Right lobe of liver (tissue), 4 donors: Measurements from ENCODE around the gene FYB1.
"Not testable (repeated sequence)": the region's sequence is repeated elsewhere in the genome, so short reads cannot be mapped to it uniquely, and the experiment has no call there.

Source experiments
- CTCF ChIP-seq, 4 donors: fragments of 200-600 bp in 3 of 4; fragments of 450-650 bp in 1 of 4; IDR thresholded peaks; one replicate each; pipeline versions ENCODE4 v1.5.1 to v1.8.0; 2016 to 2022; ENCODE audit warnings: antibody characterized with exemption in 4 of 4, mild to moderate bottlenecking in 2 of 4
- POLR2A ChIP-seq: fragments of 450-650 bp; IDR thresholded peaks from one replicate; pipeline ENCODE4 v1.6.1; 2017; ENCODE audit warnings: antibody characterized with exemption, mild to moderate bottlenecking
- donor health status: DM: no; HTN: no; CAD: no.
- donor health status: DM: no; HTN: no; CAD: no.
- donor health status: DM: no; HTN: yes; CAD: no.

- not testable (repeated sequence) for TF ChIP-seq POLR2A; CTCF (IDR thresholded peaks at IDR 0.05)
These were observed 15.1 kb upstream of the FYB1 start for GRCh38 chr5:39234494-39234893.
